ENCODE results near the gene BSN.

The BSN gene

DNA sequence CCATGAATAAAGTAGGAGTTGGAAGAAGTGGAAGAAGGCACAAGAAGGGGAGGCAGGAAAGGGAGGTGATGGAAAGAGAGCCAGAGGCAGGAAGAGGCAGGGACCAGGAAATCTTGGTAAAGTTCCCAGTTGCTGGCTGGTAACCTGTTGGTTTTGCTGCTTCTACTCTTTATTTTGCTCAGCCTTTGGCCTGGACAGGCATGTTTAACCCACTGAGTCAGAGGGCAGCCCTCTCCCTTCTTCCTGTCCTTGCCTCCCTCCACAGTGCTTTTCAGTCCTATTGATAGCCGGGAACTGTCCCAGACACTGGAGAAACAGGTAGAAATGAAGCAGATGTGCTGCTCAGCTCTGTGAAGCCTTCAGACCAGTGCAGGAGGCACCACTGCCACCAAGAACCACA lies 76.5 kb downstream of the BSN start:
- no peak for DNase-seq (ENCODE audit: low spot score)

- no peak for DNase-seq (ENCODE audit: low spot score)
These were observed 80.5 kb downstream of the BSN start for GRCh38 chr3:49634736-49635135.

- DNase-seq (ENCODE audit: low spot score): no peak
These were observed 82.8 kb downstream of the BSN start for GRCh38 chr3:49636883-49637609.

DNA sequence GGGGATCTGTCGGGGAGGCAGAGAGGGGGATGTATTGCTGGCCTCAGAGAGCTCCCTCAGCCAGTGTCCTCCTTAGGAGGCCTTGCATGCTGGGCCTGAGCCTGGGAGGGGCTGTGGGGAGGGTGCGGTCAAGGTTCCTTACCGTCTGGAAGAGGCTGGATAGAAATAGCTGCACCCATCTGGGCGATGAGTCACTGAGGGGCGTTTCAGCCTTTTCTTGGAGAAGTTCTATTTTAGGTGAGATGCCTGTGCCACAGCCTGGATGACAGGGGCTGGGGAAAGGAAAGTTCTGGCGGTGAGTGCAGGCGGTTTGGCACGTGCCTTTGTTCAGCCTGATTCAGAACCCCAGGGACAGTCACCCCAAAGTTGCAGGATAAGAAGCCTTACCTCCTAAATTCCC lies 84.2 kb downstream of the BSN start:
- DNase-seq (ENCODE audit: low spot score): peak; percentile 72

DNA sequence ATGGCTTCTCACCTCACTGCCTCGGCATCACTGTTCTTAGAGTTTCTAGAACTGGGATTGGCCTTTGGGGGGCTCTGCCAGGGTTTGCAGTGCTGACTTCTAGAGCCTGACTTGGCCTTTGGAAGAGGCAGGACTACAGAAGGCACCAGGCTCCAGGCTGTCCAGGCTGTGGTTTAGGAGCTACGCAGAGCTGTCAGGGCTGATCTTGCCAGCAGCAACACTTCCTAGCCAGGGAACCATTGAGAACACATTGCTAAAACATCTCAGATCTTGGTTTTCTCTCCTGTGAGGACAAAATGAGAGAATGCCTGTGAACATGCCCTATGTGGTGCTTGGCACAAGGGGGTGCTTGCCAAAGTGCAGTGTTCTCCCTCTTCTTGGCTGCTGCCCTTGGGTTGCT lies 85.3 kb downstream of the BSN start:
- peak; percentile 38 for DNase-seq (ENCODE audit: low spot score)

- DNase-seq (ENCODE audit: low spot score): no peak
These were observed 87.0 kb downstream of the BSN start for GRCh38 chr3:49641292-49641691.

GRCh38 chr3:49641921-49642707 lies 87.8 kb downstream of the BSN start:
- no peak for DNase-seq (ENCODE audit: low spot score)

GRCh38 chr3:49642708-49643145 lies 88.5 kb downstream of the BSN start:
- DNase-seq (ENCODE audit: low spot score): no peak

- DNase-seq (ENCODE audit: low spot score): no peak
These were observed 90.4 kb downstream of the BSN start for GRCh38 chr3:49644684-49645083.

- DNase-seq (ENCODE audit: low spot score): no peak
These were observed 92.0 kb downstream of the BSN start for GRCh38 chr3:49646236-49646635.

DNA sequence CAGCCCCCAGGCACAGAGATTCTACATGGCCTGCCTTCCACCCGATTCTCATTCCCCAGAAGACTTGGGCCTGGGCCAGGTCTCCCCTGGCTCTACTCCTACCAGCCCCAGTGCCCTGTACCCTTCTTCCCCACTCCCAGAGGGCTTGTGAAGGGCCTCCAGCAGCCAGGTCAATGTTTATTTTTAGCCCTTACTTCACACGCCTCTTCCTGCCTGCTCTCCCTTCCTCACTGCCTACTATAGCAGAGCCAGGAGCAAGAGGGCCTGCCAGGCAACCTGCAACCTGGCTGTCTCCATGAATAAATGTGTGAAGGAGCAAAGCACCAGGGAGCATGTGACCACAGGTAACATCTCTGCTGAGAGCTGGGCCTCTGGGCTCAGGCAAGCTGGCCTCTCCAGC lies 93.5 kb downstream of the BSN start:
- DNase-seq (ENCODE audit: low spot score): no peak

DNA sequence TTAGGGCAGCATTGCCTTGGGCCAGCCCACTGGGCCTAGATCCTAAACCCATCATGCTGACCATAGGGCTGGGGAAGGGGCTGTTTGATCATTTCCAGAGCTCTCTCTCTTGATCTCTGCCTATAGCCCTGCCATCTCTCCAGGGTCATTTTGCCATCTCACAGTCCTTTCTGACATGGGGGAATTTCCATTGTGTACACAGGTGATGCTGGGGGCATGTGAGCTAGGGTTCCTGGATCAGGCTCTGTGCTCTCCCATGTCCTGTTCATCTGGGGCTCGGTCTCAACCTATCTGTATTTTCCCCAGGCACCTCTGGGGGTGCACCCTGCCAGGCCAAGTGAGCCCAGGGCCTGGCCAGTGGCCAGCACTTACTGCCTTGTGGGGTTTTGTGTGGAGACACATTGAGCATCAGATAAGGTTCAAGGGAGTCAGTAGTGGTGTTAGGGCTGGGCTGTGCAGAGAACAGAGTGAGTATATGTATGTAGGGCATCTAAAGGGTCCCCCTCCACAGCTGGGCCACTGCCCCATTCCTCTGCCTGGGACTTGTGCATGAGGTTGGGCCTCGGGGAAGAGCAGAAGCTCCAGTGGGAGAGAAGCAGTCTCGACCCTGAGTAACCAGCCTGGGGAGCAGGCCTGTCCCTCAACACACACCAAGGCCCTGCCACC lies 94.2 kb downstream of the BSN start:
- no peak for DNase-seq (ENCODE audit: low spot score)

- no peak for DNase-seq (ENCODE audit: low spot score)
These were observed 95.3 kb downstream of the BSN start for GRCh38 chr3:49649576-49649975.

GRCh38 chr3:49650177-49650576 lies 95.9 kb downstream of the BSN start:
- DNase-seq (ENCODE audit: low spot score): no peak

GRCh38 chr3:49650637-49651036 lies 96.4 kb downstream of the BSN start:
- DNase-seq (ENCODE audit: low spot score): no peak

GRCh38 chr3:49652218-49652902 lies 98.1 kb downstream of the BSN start:
- DNase-seq (ENCODE audit: low spot score): no peak

- DNase-seq (ENCODE audit: low spot score): no peak
These were observed 98.7 kb downstream of the BSN start for GRCh38 chr3:49652903-49653415.

- no peak for DNase-seq (ENCODE audit: low spot score)
These were observed 99.3 kb downstream of the BSN start for GRCh38 chr3:49653621-49654020.

GRCh38 chr3:49654176-49654825 lies 100.0 kb downstream of the BSN start:
- no peak for DNase-seq (ENCODE audit: low spot score)

- DNase-seq (ENCODE audit: low spot score): no peak
These were observed 100.8 kb downstream of the BSN start for GRCh38 chr3:49654955-49655556.

DNA sequence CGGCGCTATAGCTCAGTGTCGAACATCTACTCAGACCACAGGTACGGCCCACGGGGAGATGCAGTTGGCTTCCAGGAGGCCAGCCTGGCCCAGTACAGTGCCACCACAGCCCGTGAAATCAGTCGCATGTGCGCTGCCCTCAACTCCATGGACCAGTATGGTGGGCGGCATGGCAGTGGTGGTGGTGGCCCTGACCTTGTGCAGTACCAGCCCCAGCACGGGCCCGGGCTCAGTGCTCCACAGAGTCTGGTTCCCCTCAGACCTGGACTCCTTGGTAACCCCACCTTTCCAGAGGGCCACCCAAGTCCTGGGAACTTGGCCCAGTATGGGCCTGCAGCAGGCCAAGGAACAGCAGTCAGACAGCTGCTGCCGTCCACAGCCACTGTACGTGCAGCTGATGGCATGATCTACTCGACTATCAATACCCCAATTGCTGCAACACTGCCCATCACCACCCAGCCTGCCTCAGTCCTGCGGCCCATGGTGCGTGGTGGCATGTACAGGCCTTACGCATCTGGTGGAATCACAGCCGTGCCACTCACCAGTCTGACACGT lies 101.5 kb downstream of the BSN start:
- no peak for DNase-seq (ENCODE audit: low spot score)

All from AG20443 (cell line).